Rectal smooth muscle tissue (tissue), 1 donor: ENCODE measurements around the gene CHST1.

Experiments used
- H3K27ac ChIP-seq: one replicate; pipeline ENCODE4 v1.7.0; 2013; ENCODE audit warnings: low read depth, low read length, inconsistent platforms
- H3K27me3 ChIP-seq: one replicate; pipeline ENCODE4 v1.7.0; 2013; ENCODE audit warnings: low read length; ENCODE audit not compliant: control insufficient read depth, insufficient read depth
- H3K36me3 ChIP-seq: one replicate; pipeline ENCODE4 v1.7.0; 2013; ENCODE audit warnings: low read length; ENCODE audit not compliant: control insufficient read depth, insufficient read depth
- H3K4me1 ChIP-seq: one replicate; pipeline ENCODE4 v1.7.0; 2013; ENCODE audit warnings: low read length; ENCODE audit not compliant: control insufficient read depth, insufficient read depth
- H3K4me3 ChIP-seq: one replicate; pipeline ENCODE4 v1.7.0; 2013; ENCODE audit warnings: low read length
- H3K9ac ChIP-seq: one replicate; pipeline ENCODE4 v1.7.0; 2013; ENCODE audit warnings: low read length

Gene CHST1

DNA sequence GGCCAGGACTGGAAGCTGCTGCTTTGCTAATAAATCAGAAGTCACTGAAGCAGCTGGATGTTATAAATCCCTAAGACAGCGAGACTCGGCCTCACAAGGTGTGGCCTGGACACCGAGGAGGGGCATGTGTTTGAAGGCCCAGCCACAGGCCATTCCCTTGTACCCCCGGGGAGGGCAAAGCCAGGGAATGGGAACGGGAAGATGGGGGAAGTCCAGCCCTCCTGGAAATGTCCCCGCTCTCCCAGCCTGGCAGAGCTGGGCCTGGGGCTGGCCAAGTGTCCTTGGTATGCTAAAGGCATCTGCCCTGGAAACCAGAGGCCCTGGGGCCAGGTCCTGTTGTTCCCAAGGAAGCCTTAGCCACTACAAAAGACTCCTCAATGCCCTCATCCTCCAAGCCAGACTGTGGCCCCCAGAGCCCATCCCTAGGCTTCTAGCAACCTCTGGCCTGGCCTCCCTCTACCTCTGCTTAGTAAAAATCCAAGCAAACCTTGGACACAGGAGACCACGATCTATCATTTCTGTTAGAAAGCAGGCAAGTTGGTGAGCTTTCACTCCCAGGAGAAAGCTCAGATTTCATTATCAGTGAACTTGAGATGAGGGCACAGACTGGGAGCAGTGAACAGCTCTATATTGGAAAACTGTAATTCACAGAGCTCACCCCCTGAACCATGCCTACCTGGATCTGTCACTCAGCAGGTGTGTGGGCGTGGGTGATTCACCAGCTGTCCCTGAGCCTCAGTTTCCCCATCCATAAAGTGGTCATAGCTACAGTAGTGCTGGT lies 11.0 kb downstream of the CHST1 start:
- Histone ChIP-seq H3K9ac (no peak overlapping the region), H3K27ac (no peak overlapping the region), H3K27me3 (peaks cover 7% of the 10 kb centered on the region), H3K36me3 (no peaks in the 10 kb centered on the region), H3K4me3 (no peak overlapping the region), H3K4me1 (no peaks in the 10 kb centered on the region)

DNA sequence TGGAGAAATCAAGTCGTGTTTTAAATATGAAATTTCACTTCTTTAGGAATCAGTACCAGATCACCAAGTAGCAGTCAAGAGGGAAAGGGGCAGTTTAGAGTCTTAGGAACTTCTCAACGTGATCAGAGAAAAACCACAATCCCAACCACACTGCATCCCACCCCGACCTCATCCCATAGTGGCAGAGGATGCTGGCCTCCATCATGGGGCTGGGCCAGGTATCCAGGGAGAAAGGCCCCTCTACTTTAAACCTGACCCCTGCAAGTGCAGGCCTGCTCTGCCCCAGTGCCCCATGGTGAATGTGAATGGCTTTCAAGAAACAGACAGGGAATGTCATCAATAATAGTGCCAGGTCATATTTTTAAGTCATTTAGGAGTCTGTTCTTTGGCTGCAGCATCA lies 12.1 kb downstream of the CHST1 start:
- no peaks in the 10 kb centered on the region for H3K4me1 ChIP-seq
- H3K27ac ChIP-seq: no peak overlapping the region
- peaks cover 4% of the 10 kb centered on the region for H3K27me3 ChIP-seq
- no peak overlapping the region for H3K4me3 ChIP-seq
- no peaks in the 10 kb centered on the region for H3K36me3 ChIP-seq
- H3K9ac ChIP-seq: no peak overlapping the region

DNA sequence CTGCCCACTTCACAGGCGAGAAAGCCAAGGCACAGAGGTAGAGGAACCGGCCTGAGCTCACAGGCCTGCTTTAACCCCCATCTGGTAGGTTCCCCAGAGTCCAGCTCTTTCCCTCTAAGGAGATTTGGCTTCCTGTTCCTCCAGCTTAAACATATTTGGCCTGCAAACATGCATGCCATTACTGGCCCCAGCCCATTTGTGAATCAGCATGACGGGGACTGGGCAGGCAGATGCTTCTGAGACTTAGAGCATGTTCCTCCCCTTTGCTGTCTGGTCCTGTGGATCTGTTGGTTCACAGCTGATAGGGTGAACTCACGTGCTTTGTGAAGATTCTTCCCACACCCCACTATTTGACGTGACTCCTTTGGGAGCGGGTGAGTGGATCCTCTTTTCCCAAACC lies 12.6 kb downstream of the CHST1 start:
- Histone ChIP-seq H3K4me3 (no peak overlapping the region), H3K4me1 (no peaks in the 10 kb centered on the region), H3K9ac (no peak overlapping the region), H3K27me3 (peaks cover 4% of the 10 kb centered on the region), H3K36me3 (no peaks in the 10 kb centered on the region), H3K27ac (no peak overlapping the region)

DNA sequence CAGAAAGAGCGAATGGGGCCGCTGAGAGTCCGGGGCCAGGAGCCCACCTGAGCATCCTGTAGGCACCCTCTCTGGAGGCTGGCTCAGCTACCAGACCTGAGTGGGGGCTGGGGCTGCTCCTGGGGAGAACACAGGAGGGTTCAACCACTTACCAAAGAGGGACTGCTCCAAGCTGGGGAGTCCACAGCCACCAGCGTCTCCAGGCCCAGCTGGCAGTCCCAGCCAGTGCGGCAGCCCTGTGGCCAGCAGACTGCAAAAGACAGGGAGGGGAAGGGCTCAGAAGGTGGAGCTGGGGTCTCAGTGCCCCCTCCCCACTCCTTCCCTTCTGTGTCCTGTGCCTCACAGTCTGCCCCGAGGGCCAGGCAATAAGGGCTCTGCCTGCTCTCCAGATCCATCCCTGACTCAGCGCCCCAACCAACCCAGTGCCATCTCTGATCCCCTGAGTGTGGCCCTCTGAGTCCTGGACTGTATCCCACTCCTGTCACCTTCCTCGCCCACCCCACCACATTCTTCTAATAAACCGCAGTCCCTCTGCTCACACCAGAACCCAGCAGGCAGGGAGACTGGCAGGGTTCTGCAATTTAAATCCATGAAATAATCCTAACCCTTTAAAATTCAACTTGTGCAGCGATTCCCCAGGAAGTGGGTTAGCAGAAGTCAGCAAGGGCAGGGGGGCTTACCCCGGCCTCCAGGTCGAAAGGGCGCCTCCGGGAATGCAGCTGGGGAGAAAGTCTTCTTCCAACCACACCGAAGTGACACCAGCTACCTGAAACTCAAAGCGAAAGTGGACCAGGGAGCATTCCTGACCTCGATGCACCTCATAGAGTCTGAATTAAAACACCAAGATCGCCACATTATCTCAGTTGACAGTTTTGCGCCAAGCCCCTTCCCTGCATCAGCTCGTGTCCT lies 13.3 kb downstream of the CHST1 start:
- Histone ChIP-seq H3K4me3 (no peak overlapping the region), H3K9ac (no peak overlapping the region), H3K4me1 (no peaks in the 10 kb centered on the region), H3K27me3 (peaks cover 3% of the 10 kb centered on the region), H3K27ac (no peak overlapping the region), H3K36me3 (no peaks in the 10 kb centered on the region)

DNA sequence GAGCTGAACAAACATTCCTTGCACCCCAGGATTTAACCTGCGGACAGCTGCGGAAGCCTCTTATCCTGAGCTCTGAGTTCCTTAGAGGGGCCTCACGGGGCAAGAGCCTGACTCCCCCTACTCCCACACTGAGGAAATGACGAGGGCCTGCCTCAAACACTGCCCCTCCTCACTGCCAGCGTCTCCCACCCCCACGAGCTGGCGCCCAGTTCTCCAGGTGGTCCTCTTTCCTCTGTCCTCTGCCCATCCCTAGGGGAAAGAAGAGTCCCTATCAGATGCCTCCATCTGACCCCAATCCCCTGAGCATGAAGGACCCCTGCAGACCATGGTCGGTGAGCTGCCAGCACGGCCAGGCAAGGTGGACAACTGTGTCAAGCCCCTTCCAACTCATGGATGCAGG lies 14.3 kb downstream of the CHST1 start:
- Histone ChIP-seq H3K4me1 (no peaks in the 10 kb centered on the region), H3K27me3 (no peaks in the 10 kb centered on the region)

DNA sequence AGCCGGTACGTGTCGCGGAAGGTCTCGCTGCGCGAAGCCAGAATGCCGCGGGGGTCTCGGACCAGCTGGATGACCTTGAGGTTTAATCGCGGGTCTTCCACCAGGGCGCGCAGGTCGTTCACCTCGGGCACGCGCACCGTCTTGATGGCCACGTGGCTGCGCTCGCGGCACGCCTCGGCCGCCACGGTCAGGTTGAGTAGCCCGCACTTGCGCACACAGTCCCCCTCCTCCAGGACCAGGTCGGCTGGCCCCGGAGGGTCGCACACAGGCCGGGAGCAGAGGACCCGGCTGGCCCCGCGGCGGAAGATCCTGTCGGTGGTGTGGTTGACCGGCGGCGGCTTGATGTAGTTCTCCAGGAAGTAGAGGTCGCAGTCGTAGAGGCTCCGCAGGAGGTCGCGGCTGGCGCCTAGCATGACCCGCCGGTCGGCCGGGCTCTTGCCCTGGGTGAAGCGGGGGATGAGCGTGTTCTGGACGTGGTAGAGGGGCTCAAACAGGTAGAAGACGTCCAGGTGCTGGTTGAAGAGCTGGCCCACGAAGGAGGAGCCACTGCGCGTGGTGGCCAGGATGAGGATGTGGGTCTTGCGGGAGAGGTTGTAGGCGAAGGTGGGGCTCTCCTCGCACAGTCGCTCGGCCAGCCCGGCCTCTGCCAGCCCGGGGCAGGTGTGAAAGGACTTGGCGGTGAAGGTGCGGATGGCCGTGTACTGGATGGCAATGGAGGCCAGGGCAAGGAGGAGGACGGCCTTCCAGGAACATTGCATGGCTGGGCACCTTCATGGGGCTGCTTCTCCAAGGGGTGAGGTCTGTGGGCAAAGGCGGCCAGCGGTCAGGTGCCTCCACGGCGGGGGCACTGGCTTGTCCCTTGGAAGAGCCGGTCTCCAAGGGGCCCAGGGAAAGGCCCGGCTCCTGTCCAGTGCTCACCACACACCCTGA lies 15.0 kb downstream of the CHST1 start:
- Histone ChIP-seq H3K4me3 (no peak overlapping the region), H3K36me3 (no peaks in the 10 kb centered on the region), H3K9ac (no peak overlapping the region), H3K27ac (no peak overlapping the region), H3K4me1 (no peaks in the 10 kb centered on the region), H3K27me3 (no peaks in the 10 kb centered on the region)

More for the DNA sequence above, 14.3 kb downstream of the CHST1 start:
- no peak overlapping the region for H3K4me3 ChIP-seq
- no peak overlapping the region for H3K27ac ChIP-seq
- no peaks in the 10 kb centered on the region for H3K36me3 ChIP-seq
- no peak overlapping the region for H3K9ac ChIP-seq

DNA sequence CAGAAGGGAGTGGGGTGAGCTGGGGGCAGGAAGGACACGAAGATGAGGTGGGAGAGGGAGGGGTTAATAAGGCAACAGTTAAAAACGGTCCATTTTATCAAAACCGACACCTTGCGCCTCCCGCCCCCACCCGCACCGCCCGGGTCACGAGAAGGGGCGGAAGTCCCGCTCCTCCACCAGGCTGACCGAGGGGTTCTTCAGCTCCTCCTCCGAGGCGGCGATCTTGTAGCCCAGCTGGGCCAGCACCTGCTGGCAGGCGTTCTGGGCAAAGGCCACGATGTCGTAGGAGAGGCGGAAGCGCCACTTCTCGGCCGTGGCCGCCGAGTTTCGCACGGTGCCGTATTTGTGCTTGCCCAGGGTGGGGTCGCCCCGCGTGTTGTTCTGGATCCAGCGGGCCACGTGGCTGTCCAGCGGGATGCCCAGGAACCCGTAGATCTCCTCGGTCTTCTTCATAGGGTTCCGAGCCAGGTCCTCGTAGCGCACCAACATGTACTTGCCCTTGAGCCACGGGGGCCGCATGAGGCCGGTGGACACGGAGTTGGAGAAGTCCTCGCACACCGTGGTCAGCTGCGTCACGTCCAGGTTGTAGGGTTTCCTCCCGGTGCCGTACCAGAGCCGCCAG lies 15.8 kb downstream of the CHST1 start:
- Histone ChIP-seq H3K27ac (no peak overlapping the region), H3K36me3 (no peaks in the 10 kb centered on the region), H3K9ac (no peak overlapping the region), H3K4me1 (no peaks in the 10 kb centered on the region), H3K4me3 (no peak overlapping the region), H3K27me3 (no peaks in the 10 kb centered on the region)

DNA sequence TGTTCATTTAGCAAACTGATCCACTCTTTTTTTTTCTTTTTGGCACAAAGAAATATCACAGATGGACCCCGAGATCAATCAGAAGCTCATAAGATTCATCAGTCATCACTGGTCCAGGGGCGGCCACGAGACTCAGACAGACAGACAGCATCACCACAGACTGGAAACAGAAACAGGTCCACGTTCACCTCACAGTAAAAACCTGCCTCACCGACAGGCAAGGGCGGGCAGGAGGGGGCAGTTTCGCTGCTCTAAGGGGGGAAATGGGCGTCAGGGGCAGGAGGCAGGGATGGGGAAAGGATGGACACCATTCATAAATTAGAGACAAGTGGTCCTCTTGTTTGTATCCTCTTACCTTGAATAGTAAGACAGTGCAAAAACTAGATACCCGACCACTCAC lies 16.5 kb downstream of the CHST1 start:
- no peaks in the 10 kb centered on the region for H3K36me3 ChIP-seq
- H3K27me3 ChIP-seq: no peaks in the 10 kb centered on the region
- H3K27ac ChIP-seq: no peak overlapping the region
- no peaks in the 10 kb centered on the region for H3K4me1 ChIP-seq
- no peak overlapping the region for H3K9ac ChIP-seq
- no peak overlapping the region for H3K4me3 ChIP-seq

DNA sequence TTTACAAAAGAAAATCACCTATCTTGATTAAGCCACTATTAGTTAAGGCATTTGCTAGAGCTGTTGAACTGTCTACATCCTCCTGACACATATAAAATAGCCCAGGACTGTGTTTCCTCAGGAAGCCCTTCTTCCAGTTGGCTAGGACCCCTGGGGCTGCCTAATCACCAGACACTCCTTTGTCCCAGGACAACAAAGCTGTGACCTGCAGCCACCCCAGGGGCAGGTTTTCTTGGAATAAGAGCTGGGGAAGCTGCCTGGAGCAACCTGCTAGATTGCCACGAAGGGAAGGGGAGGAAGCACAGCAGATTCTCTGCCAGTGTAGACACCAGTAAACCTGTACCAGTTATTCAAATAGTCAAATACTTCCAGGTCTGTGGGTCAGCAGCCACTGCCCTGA lies 17.6 kb downstream of the CHST1 start:
- Histone ChIP-seq H3K9ac (no peak overlapping the region), H3K4me3 (no peak overlapping the region), H3K27ac (no peak overlapping the region), H3K36me3 (no peaks in the 10 kb centered on the region), H3K4me1 (no peaks in the 10 kb centered on the region), H3K27me3 (no peaks in the 10 kb centered on the region)

DNA sequence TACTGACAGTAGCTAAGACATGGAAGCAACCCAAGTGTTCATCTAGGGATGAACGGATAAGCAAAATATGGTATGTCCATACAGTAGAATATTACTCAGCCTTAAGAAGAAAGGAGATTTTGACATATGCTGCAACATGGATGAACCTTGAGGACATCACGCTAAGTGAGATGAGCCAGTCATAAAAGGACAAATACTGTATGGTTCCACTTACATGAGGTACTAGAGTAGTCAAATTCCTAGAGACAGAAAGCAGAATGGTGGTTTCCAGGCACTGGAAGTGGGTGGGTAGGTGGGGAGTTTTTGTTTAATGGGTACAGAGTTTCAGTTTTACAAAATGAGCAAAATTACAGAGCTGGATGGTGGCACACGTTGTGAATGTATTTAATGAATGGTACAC lies 18.1 kb downstream of the CHST1 start:
- H3K4me1 ChIP-seq: no peaks in the 10 kb centered on the region
- no peaks in the 10 kb centered on the region for H3K27me3 ChIP-seq
- H3K9ac ChIP-seq: no peak overlapping the region
- H3K27ac ChIP-seq: no peak overlapping the region
- H3K36me3 ChIP-seq: no peaks in the 10 kb centered on the region
- no peak overlapping the region for H3K4me3 ChIP-seq

DNA sequence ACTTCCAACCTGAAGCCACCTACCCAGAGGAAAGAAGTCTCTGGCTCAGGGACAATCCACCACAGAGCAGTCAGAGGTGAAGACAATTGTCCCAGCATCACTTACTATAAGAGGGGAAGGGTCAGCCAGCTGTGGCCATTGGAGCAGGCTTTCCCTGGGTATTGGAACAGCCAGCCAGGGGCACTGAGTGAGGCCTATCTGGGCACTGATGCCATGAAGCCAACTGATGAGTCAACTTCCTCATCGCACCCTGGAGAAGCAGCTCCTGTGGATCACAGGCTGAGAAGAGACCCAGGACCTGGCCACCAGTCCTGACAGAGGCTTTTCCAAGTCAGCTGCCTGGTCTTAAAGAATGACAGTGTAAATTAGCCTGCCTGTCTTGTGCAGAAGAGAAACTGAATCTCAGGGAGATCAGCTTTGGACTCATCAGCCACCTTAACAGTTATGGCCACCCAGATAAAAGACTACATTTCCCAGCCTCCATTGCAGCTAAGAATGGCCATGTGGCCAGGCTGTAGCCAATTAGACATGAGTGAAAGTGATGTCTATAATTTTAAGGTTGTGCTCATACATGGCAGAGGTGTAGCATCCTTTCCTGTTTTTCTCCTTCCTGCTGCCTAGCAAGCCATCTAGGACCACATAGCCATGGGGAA lies 19.0 kb downstream of the CHST1 start:
- no peak overlapping the region for H3K27ac ChIP-seq
- H3K4me3 ChIP-seq: no peak overlapping the region
- no peaks in the 10 kb centered on the region for H3K4me1 ChIP-seq
- H3K36me3 ChIP-seq: no peaks in the 10 kb centered on the region
- no peak overlapping the region for H3K9ac ChIP-seq
- H3K27me3 ChIP-seq: no peaks in the 10 kb centered on the region
